Measurements from ENCODE around the gene GPR78. TPM values are rescaled to one million over a fixed set of nuclear protein-coding genes. Genes with fewer than 3 reads are reported as not detected.

GPR78 gene
- total RNA-seq, 1 experiment from 2014 or later = 3.4 TPM

GRCh38 chr4:8588196-8588470 is 7.9 kb downstream of the GPR78 start:
- H3K18ac ChIP-seq (ENCODE audit: insufficient read length, low read depth, low read length) = no peak overlapping the region
- no peaks in the 10 kb centered on the region for H3K9me3 ChIP-seq (ENCODE audit: control insufficient read depth, low read depth, low read length)
- no peak overlapping the region for H2BK120ac ChIP-seq (ENCODE audit: low read depth, low read length, poor library complexity, severe bottlenecking)
- H2AK5ac ChIP-seq (ENCODE audit: insufficient read length, low read length) = no peak overlapping the region
- no peak overlapping the region for H2BK20ac ChIP-seq (ENCODE audit: low read depth, low read length, poor library complexity, severe bottlenecking)
- H3K4me2 ChIP-seq (ENCODE audit: insufficient read depth, insufficient read length, low read length) = no peak overlapping the region
- no peaks in the 10 kb centered on the region for H3K79me2 ChIP-seq (ENCODE audit: insufficient read depth, low read length)
- no peaks in the 10 kb centered on the region for H4K20me1 ChIP-seq (ENCODE audit: control insufficient read depth, insufficient read depth, insufficient read length)
- H2AFZ ChIP-seq (ENCODE audit: low read length) = no peak overlapping the region
- H3K27me3 Mint-ChIP-seq (ENCODE audit: low read depth) = peaks cover 10% of the 10 kb centered on the region
- H3K23ac ChIP-seq (ENCODE audit: insufficient read length, low read depth, low read length) = no peak overlapping the region
- no peak overlapping the region for H3K4me3 Mint-ChIP-seq
- no peak overlapping the region for H3K56ac ChIP-seq (ENCODE audit: insufficient read length, low read depth, low read length)
- no peak overlapping the region for H3T11ph ChIP-seq (ENCODE audit: low read length)
- no peaks in the 10 kb centered on the region; the same call in 1 of the 2 replicates for H3K4me1 ChIP-seq (ENCODE audit: insufficient read depth, low read length)
- peaks cover 4% of the 10 kb centered on the region for H3K23me2 ChIP-seq (ENCODE audit: insufficient read length, low read depth, low read length, poor library complexity, severe bottlenecking)
- no peak overlapping the region for H3K27ac ChIP-seq (ENCODE audit: insufficient read length, low read depth, low read length)
- H3K27me3 ChIP-seq (ENCODE audit: insufficient read depth, low read length) = no peaks in the 10 kb centered on the region
- H3K9ac ChIP-seq (ENCODE audit: extremely low read depth, insufficient read length, low read length) = no peak overlapping the region
- no peak for TF ChIP-seq CTCF (conservative IDR thresholded peaks at IDR 0.05)
- no peak overlapping the region for H4K5ac ChIP-seq (ENCODE audit: insufficient read length, low read depth, low read length)
- H4K8ac ChIP-seq (replicated peaks; ENCODE audit: insufficient read length, low read depth, low read length) = no peak overlapping the region
- H3K4me1 Mint-ChIP-seq = peaks cover 45 to 51% of the 10 kb centered on the region in 2 experiments
- WGBS (ENCODE audit: extremely low coverage, insufficient read length, low lambda C conversion rate) = no CpG with 5 or more reads among the region's 2 CpGs
- no peak overlapping the region for H2BK15ac ChIP-seq (ENCODE audit: low read depth, low read length)
- no peak overlapping the region for H2BK5ac ChIP-seq (ENCODE audit: insufficient read length, low read length)
- no peaks in the 10 kb centered on the region for H3K36me3 Mint-ChIP-seq (ENCODE audit: insufficient read depth in 1 of 3, low read depth in 3 of 3)
- H4K91ac ChIP-seq (ENCODE audit: insufficient read length, low read depth, low read length) = no peak overlapping the region
- no peak overlapping the region for H3K14ac ChIP-seq (ENCODE audit: insufficient read depth, low read length)
- no peak for DNase-seq
- H3K4ac ChIP-seq (ENCODE audit: low read depth, low read length) = no peak overlapping the region
- H3K9me3 Mint-ChIP-seq = no peaks in the 10 kb centered on the region
- no peak overlapping the region for H2BK12ac ChIP-seq (ENCODE audit: insufficient read length, low read depth, low read length)
- no peaks in the 10 kb centered on the region for H3K79me1 ChIP-seq (ENCODE audit: insufficient read depth, low read depth, low read length, poor library complexity, severe bottlenecking)
- H3K27ac Mint-ChIP-seq = no peak overlapping the region
